ENCODE results near the gene GTPBP3. TPM values are rescaled to one million over a fixed set of nuclear protein-coding genes. Genes with fewer than 3 reads are reported as not detected.

Gene GTPBP3
- total and polyA plus RNA-seq, 9 of the 15 experiments (the other 6 are each of a cell fraction or from before 2014, with no cell fraction given), result 4.9 to 124 (median 22.6) TPM

GRCh38 chr19:17305517-17306284 is 31.7 kb upstream of the GTPBP3 start, which contains the start of gene MRPL34 (continued):
- TF ChIP-seq TOE1 (IDR thresholded peaks at IDR 0.05; ENCODE audit: borderline replicate concordance) (0 out of 2 replicates have a peak, but pooled peaks have one; percentile 50), TOE1 (CRISPR knock-in tag; IDR thresholded peaks at IDR 0.05; ENCODE audit: borderline replicate concordance, low read depth) (no peak), ZKSCAN8 (CRISPR knock-in tag; IDR thresholded peaks at IDR 0.05) (peak; percentile 72; the same call in 1 of the 2 replicates), CHAMP1 (IDR thresholded peaks at IDR 0.05) (no peak), PREB (CRISPR knock-in tag; IDR thresholded peaks at IDR 0.05) (0 out of 2 replicates have a peak, but pooled peaks have one; percentile 34), DPF2 (IDR thresholded peaks at IDR 0.05) (0 out of 2 replicates have a peak, but pooled peaks have one; percentile 11), HLTF (IDR thresholded peaks at IDR 0.05) (no peak), ID3 (CRISPR knock-in tag; IDR thresholded peaks at IDR 0.05) (no peak), ID3 (tag; IDR thresholded peaks at IDR 0.05) (peak; percentile 75), PHF20 (IDR thresholded peaks at IDR 0.05; ENCODE audit: partially characterized antibody) (peak; percentile 39), E2F1 (CRISPR knock-in tag; IDR thresholded peaks at IDR 0.05) (peak; percentile 77; the same call in 1 of the 2 replicates), CREB3L1 (IDR thresholded peaks at IDR 0.05; ENCODE audit: borderline replicate concordance, low read depth) (peak; percentile 73; the same call in 1 of the 2 replicates), IRF1 (CRISPR knock-in tag; IDR thresholded peaks at IDR 0.05; ENCODE audit: borderline replicate concordance) (no peak), JUN (IDR thresholded peaks at IDR 0.05; ENCODE audit: borderline replicate concordance, low read depth, low read length) (peak; percentile 29; the same call in 1 of the 2 replicates), JUN (CRISPR knock-in tag; IDR thresholded peaks at IDR 0.05; ENCODE audit: borderline replicate concordance) (no peak), RB1 (IDR thresholded peaks at IDR 0.05; ENCODE audit: low read depth) (peak; percentile 73), KLF16 (IDR thresholded peaks at IDR 0.05) (peak; percentile 69)
